NCI-H748 (cell line): ENCODE results near the gene ZNF548.
A peak's percentile ranks its signal among the peaks of the same experiment; 100 is the strongest.

Experiments used
- DNase-seq: peaks from one replicate; lab custom pipeline; 2025; ENCODE audit not compliant: unreplicated experiment; lab: John Stamatoyannopoulos, UW

Gene ZNF548

GRCh38 chr19:57395710-57396109, 6.1 kb downstream of the ZNF548 start:
- no peak for DNase-seq

DNA sequence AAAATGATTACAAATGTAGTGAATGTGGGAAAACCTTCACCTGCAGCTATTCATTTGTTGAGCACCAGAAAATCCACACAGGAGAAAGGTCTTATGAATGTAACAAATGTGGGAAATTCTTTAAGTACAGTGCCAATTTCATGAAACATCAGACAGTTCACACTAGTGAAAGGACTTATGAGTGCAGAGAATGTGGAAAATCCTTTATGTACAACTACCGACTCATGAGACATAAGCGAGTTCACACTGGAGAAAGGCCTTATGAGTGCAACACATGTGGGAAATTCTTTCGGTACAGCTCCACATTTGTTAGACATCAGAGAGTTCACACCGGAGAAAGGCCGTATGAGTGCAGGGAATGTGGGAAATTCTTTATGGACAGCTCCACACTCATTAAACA, 9.2 kb downstream of the ZNF548 start:
- no peak for DNase-seq

GRCh38 chr19:57403737-57404563, 14.3 kb downstream of the ZNF548 start:
- no peak for DNase-seq

DNA sequence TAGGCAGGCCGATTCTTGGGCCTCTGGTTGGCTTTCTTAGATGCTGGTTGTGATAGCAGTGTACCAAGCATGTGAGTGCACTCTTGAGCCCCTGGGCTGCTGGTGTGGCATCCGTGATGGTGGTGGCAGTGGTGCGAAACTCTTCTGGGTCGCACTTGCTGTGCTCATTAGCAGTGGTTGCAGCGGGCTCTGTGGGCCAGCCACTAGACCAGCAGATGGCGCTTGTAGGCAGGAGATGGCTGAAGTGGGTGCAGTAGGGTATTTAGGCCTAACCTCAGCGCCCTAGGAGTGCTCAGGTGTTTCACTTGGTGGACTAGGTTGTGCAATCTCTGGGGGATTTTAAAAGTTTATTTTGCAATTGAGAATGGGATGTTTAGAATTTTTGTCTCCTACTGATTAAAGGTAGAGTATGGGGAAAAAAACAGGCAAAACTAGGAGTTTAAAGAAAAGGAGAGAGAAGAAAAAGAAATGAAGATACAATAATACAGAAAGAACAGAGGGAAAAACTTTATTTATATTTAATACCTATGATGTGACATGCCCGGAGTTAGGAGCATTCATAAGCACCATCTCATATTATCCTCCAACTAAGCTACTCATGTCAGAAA, 17.0 kb downstream of the ZNF548 start:
- peak; percentile 84 for DNase-seq

GRCh38 chr19:57410877-57411671, 21.4 kb downstream of the ZNF548 start, which contains the start of gene ZNF17:
Gene ZNF17 (plus strand): TSS chr19:57411161. CDS start chr19:57413616, 2,455 bp downstream.
- DNase-seq = peak; percentile 97

DNA sequence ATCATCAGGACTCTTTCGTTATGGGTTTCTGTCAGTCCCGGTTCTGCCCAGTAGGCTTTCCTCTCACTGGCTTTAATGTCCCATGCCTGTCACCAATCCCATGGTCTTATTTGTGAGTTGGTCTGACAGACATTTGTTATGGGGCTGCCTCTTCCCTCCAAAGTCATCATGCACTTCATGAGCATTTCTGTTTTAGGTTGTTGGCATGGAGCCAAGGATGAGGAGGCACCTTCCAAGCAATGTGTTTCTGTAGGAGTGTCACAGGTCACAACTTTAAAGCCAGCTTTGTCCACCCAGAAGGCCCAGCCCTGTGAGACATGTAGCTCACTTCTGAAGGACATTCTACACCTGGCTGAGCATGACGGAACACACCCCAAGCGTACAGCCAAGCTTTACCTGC, 29.8 kb downstream of the ZNF548 start:
- DNase-seq = no peak

DNA sequence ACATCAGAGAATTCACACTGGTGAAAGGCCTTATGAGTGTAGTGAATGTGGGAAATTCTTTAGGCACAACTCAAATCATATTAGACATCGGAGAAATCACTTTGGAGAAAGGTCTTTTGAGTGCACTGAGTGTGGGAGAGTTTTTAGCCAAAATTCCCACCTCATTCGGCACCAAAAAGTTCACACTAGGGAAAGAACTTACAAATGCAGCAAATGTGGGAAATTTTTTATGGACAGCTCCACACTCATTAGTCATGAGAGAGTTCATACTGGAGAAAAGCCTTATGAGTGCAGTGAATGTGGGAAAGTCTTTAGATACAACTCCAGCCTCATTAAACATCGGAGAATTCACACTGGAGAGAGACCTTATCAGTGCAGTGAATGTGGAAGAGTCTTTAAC, 31.4 kb downstream of the ZNF548 start:
- no peak for DNase-seq

- peak; percentile 83 for DNase-seq
These were observed 44.9 kb downstream of the ZNF548 start for GRCh38 chr19:57434386-57435061.

DNA sequence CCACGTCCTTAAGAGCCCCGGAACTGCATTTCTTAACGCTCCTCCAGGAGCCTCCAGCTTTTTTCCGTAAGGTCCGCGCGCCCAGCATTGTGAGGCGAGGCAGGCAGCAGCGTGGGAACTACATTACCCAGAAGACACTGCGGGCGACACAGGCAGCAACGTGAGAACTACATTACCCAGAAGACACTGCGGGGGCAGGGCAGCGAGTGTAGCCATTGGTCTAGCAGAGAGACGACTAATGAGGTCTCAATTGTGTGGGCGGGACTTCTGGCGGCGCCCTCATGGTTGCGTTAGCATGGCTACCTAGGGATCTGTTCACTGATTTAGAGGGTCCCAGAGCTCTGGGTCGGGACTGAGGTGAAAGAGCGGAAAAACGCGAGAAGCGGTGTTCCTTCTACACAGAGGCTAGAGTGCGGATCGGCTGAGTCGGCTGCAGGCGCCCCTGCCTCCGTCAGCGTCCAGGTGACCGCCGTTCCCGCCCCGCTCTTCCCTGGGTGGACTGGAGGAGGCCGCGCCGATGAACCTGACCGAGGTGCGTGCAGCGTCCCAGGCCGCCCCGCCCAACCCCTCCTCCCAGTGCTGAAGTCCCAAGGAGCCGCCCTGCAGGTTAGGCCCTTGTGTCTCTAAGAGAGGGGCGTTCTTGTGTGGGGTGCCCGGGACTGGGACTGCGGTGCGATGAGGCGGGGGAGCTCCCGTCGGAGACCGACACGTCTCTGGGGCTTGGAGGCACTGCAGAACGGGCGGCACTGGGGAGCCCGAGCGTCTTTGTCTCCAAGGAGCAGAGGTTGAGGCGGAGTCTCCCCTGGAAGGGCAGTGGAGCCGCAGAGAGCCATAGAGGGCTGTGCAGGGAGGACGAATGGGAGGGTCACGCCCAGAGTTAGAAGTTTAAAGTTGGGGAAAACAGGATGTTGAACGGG, 45.7 kb downstream of the ZNF548 start, which contains the start of gene ZNF749:
TSS of gene ZNF749 (plus strand) at position 264 of the 917 bp plus-strand sequence. CDS start at position 518, 254 bp downstream.
- DNase-seq = peak; percentile 99

DNA sequence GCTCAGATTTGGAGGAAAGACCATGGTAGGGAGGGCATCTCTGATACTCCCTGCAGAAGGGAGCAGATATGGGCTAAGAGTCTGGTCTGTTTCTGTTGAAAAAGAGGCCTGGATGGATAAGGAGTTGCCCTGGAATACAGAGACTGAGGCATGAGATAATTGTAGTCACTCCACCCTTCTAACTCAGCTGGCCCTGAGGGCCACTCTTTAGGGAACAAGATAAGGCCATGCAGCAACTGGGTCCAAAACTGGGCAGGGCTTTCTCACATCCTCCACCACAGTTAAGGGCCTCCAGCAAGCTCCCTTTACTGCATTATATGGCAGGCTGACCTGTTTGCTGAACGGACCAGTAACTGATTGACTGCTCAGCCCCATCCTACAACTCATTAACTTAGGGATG, 46.8 kb downstream of the ZNF548 start:
- no peak for DNase-seq

GRCh38 chr19:57437931-57438330, 48.3 kb downstream of the ZNF548 start:
- no peak for DNase-seq

DNA sequence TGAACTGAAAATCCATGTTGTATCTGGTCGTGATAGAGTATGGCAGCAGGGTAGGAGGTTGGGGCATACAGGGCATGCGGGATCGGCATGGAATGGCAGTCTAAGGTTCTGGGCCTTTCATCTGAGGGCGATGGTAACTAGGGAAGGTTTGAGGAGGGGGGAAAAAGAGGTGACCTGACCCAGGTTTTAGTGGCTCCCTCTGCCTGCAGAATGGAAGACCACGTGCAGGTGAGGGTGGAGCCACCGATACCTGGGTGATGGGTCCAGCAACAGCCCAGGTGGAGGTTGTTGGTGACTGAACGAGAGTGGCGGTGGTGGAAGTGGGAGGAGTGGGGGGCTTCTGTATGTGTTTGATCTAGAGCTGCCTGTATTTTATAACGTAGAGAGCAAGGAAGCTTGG, 49.3 kb downstream of the ZNF548 start:
- no peak for DNase-seq

DNA sequence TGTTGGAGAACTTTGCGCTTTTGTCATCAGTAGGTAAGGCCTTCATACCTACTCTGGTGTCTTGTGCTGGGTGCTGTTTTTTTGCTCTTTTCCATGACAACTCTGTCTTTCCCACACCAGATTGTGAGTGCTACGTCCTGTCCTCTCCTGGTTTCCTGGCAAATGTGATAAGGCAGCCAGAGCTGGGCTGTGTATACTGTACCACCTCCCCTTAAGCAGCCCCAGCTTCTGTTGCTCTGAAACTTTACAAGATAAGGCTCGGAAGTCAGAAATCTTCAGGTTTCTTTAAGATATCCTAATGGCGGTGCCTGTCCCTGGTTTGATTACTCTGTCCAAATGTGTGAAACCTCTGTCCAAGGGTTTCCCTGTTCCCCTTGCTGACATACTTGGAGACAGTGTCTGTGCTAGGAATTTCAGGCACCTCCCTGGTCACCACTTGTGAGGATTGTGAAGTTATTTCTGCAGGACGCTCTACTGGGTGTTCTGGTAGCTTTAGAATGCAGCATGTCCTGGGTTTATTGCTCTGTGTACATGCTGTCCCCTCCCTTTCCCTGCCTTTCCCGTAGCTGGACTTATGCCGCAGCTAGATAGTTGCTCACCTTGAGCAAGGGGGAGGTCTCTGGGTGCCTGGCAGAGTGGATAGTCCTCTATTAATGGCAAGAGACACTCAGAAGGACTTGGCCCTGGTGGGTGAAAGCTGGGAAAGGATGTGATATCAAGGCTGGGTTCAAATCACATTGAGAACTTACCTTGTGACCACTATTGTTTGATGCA, 52.5 kb downstream of the ZNF548 start:
- DNase-seq = no peak

GRCh38 chr19:57443121-57443696, 53.6 kb downstream of the ZNF548 start:
- DNase-seq = no peak

- DNase-seq = no peak
These were observed 62.7 kb downstream of the ZNF548 start for GRCh38 chr19:57452307-57452706.
